GM19240 (cell line): ENCODE data around the gene GOLGA7B.

Experiments
- DNase-seq: peaks from one replicate; pipeline ENCODE4 v3.0.0; 2011; ENCODE audit warnings: low spot score; ENCODE audit not compliant: insufficient read length

The GOLGA7B gene

GRCh38 chr10:97849687-97850402, at the start of gene GOLGA7B:
Gene GOLGA7B (plus strand): TSS chr10:97849843. CDS start chr10:97850304, 461 bp downstream.
- peak; percentile 32 for DNase-seq

GRCh38 chr10:97800474-97800873, 49.2 kb upstream of the GOLGA7B start:
- DNase-seq: no peak

GRCh38 chr10:97801422-97801821, 48.2 kb upstream of the GOLGA7B start:
- DNase-seq: no peak

GRCh38 chr10:97805096-97805884, 44.4 kb upstream of the GOLGA7B start:
- DNase-seq: no peak

GRCh38 chr10:97805949-97806348, 43.7 kb upstream of the GOLGA7B start:
- DNase-seq: no peak

GRCh38 chr10:97810446-97810845, 39.2 kb upstream of the GOLGA7B start:
- DNase-seq: no peak

- DNase-seq: no peak
Measured at GRCh38 chr10:97811958-97812357, 37.7 kb upstream of the GOLGA7B start.

GRCh38 chr10:97812696-97813095, 36.9 kb upstream of the GOLGA7B start:
- DNase-seq: no peak

- no peak for DNase-seq
Measured at GRCh38 chr10:97813311-97813710, 36.3 kb upstream of the GOLGA7B start.

GRCh38 chr10:97814996-97815395, 34.6 kb upstream of the GOLGA7B start:
- DNase-seq: no peak

GRCh38 chr10:97816609-97817008, 33.0 kb upstream of the GOLGA7B start:
- DNase-seq: no peak

GRCh38 chr10:97818572-97818971, 31.1 kb upstream of the GOLGA7B start:
- no peak for DNase-seq

GRCh38 chr10:97820096-97820704, 29.4 kb upstream of the GOLGA7B start:
- no peak for DNase-seq

GRCh38 chr10:97821308-97822038, 28.2 kb upstream of the GOLGA7B start:
- DNase-seq: no peak

GRCh38 chr10:97822261-97822687, 27.4 kb upstream of the GOLGA7B start:
- DNase-seq: no peak

- no peak for DNase-seq
Measured at GRCh38 chr10:97823734-97824133, 25.9 kb upstream of the GOLGA7B start.

GRCh38 chr10:97825020-97825760, 24.5 kb upstream of the GOLGA7B start:
- no peak for DNase-seq

GRCh38 chr10:97826892-97827291, 22.8 kb upstream of the GOLGA7B start:
- DNase-seq: no peak

- no peak for DNase-seq
Measured at GRCh38 chr10:97827702-97828291, 21.8 kb upstream of the GOLGA7B start.

GRCh38 chr10:97828721-97829120, 20.9 kb upstream of the GOLGA7B start:
- no peak for DNase-seq
